DLD1 (cell line): ENCODE data around the gene APPBP2.
"Not testable (repeated sequence)": the region's sequence is repeated elsewhere in the genome, so short reads cannot be mapped to it uniquely, and the experiment has no call there.

Experiments
- in situ Hi-C: cut with HindIII; loops from 2 replicates; pipeline ENCODE4 v1.10.0; 2017; ENCODE audit warnings: low sequenced_read_pairs

The APPBP2 gene

DNA sequence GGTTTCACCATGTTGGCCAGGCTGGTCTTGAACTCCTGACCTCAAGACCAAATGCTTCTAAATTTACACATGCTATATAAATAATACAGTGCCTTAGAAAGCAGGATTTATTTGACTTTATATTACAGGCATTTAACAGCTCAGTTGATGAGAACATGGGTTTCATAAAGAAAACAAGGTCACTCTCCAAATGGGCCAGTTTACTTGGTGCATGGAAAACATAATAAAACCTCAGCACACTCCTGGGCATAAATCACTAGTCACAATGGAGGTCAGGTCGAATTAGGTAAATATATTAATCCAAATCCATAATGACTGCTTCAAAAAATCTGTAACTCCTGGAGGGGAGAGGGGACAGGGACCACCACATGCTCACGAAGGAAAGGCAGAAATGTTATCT, 24.5 kb downstream of the APPBP2 start:
- in situ Hi-C loops = no loop called here

DNA sequence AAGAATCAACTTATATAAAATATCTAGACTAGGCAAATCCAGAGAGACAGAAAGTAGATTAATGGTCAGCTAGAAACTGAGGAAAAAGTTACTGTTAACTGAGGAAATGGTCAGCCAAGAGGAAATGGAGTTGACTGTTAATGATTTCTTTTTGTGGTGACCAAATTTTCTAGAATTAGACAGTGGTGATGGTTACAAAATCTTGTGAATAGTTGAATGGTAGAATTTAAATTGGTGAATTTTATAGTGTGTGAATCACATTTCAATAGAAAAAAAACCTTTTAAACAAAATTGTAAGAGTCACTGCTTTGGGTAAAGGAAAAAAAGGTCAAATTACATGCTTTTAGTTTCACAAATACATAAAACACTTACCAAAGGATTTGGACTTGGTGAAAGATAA, 30.0 kb downstream of the APPBP2 start:
- in situ Hi-C loops = no loop called here

DNA sequence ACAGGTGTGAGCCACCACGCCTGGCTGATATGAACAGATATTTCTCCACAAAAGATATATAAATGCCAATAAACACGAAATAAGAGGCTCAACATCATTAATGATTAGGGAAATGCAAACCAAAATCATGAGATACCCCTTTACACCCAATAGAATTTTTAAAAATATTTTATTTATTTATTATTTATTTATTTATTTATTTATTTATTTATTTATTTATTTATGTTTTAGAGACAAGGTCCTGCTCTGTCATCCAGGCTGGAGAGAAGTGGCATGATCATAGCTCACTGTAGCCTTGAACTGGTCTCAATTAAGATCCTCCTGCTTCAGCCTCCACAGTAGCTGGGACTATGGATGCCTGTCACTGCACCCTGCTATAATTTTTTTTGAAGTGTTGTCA, 30.8 kb downstream of the APPBP2 start:
- in situ Hi-C loops = no loop called here

DNA sequence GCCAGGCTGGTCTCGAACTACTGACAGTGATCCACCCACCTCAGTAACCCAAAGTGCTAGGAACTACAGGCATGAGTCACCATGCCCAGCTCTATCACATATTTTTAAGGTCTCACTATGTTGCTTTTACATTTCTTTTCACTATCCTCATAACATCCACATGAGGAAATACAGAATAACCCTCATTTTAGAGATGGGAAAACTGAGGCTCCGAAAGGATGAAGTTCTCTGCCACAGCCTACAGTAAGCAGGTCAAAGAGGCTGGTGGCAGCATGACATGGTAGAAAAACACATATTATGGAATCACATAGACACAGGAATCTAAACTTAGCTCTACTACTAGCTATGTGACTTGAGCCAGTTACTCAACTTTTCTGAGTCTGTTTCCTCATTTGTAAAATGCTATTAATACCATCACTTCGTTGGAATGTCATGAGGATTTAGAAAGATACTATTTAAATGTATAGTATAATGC, 32.2 kb downstream of the APPBP2 start:
- in situ Hi-C loops = no loop called here

DNA sequence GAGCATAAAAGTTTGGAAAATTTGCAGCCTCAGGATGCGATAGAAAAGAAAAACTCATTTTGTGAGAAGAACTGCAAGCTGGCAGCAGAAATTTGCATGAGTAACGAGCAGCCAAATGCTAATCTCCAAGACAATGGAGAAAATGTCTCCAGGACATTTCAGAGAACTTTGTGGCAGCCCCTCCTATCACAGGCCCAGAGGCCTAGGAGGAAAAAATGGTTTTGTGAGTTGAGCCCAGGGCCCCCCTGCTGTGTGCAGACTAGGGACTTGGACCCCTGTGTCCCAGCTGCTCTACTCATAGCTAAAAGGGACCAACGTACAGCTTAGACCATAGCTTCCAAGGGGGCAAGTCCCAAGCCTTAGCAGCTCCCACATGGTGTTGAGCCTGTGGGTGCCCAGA, 34.3 kb downstream of the APPBP2 start:
- in situ Hi-C loops = no loop called here

GRCh38 chr17:60490594-60490993, 35.4 kb downstream of the APPBP2 start:
- in situ Hi-C loops = not testable (repeated sequence)

- in situ Hi-C loops = no loop called here
Observed at GRCh38 chr17:60481604-60482003, 44.4 kb downstream of the APPBP2 start.

DNA sequence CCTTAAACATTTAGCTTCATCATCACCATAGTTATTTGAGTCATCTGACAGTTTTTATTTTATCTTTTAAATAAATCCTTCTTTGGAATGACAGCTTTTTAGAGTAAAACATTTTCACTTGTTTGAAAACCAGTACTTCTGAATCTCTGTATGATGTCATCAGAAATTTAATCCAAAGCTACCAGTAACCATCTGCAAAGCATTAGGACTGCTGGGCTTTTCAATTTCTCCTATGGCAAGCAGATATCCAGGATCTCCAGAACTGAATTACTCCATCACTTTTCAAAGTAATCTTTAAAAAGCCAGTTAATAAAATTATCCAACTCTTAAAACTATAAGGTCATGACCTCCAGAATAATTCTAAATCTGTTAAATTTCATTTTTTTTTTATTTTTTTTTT, 52.3 kb downstream of the APPBP2 start:
- in situ Hi-C loops = no loop called here

DNA sequence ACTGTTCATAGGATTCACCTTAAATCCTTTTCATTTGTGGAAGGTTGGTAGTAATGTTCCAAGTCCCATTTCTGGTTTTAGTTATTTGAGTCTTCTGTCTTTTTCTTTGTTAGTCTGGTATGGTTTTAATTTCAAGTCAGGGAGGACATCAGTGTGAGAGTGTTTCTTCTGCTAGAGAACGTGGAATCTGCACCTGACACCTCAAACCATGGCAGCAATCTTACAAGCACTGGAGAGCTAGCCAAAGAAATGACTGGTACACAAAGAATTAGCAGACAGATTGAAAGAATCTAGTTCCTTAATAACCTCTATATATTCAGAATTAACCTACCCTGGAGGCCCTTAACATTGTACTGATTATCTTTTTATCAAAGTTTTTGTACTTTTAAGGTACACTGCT, 53.6 kb downstream of the APPBP2 start:
- in situ Hi-C loops = no loop called here

GRCh38 chr17:60471451-60471850, 54.6 kb downstream of the APPBP2 start:
- in situ Hi-C loops = no loop called here

- in situ Hi-C loops = no loop called here
Observed at GRCh38 chr17:60468371-60468770, 57.7 kb downstream of the APPBP2 start.

DNA sequence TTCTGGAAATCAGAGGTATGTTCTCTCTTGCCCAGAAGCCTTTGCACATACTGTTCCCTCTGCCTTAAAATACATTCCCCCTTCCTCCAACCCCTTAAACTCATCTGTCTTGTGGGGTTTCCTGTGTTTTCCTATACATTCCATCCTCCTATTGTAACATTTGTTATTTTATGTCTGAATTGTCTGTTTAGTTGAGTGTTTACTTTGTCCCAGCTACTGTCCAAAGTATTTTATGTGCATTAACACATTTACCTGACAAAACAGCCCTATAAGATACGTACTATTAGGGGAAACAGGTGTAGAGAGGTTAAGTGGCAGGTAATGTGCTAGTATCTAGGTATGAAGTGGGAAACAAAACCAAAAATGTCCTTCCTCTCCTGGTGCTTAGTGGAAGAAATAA, 61.7 kb downstream of the APPBP2 start:
- in situ Hi-C loops = no loop called here

- in situ Hi-C loops = no loop called here
Observed at GRCh38 chr17:60463157-60463835, 62.7 kb downstream of the APPBP2 start.

GRCh38 chr17:60461584-60461983, 64.5 kb downstream of the APPBP2 start:
- in situ Hi-C loops = no loop called here

DNA sequence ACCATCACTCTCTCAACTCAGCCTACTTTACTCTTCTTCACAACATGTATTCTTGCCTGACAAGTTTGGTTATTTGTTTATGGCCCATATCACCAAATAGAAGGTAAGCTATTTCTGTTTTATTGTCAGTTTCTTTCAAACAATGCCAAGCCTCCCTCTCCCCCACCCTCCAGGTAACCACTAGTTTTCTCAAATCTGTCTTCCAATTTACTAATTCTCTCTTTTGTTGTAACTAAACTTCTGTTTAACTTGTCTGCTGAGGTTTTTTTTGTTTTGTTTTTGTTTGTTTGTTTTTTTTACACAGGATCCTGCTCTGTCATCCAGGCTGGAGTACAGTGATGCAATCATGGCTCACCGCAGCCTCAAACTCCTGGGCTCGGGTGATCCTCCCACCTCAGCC, 68.9 kb downstream of the APPBP2 start:
- in situ Hi-C loops = no loop called here

GRCh38 chr17:60455378-60455777, 70.7 kb downstream of the APPBP2 start:
- in situ Hi-C loops = no loop called here

DNA sequence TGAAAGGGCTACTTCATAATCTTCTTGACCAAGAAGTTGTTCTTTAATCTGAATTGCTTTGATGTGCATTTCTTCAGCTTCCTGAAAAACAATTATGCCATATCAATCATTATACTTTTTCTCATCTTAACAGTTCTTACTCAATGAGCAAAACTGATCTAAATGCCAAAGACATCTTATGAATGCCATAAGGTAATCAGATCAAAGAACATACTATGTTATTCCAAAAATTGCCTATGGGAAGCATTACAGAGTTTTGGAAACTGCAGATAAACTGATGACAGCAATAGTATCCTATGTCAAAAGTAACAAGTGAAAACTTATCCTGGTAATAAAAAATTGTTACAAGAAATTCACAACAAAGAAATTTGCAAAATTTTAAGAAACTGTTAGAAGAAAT, 74.1 kb downstream of the APPBP2 start:
- in situ Hi-C loops = no loop called here

DNA sequence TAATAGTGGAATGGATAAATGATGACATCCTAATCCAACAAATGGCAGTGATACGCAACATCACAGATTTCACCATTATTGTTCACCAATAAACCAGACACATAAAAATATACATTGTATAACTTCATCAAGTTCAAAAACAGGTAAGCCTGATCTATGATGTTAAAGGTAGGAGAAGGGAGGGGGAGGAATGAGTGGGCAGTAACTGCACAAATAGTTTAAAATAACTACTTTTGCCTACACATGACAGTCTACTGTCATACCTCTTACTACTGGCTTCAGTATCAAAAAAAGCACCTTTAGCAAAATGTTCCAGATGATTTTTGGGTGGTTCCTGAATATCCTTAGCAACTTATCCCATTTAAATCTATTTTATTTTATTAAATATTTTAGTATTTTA, 75.0 kb downstream of the APPBP2 start:
- in situ Hi-C loops = no loop called here

- in situ Hi-C loops = no loop called here
Observed at GRCh38 chr17:60447375-60447774, 78.7 kb downstream of the APPBP2 start.

DNA sequence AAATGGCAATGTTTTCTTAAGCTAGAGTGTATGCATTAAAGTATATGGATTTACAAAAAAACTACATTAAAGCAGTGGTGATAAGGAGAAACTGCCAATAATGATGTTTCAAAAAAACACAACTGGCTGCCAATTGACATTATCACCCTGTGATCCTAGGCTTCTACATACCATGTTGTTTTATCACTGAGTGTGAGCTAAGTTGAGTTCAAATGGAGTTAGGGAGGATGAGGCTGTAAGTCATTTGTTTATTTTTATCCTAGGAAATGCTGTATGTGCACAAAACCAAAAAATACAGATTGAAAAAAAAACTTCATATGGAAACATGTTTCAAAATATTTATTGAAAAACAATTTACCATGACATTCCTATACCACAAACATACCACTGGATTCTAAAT, 80.9 kb downstream of the APPBP2 start:
- in situ Hi-C loops = no loop called here

GRCh38 chr17:60443713-60444112, 82.3 kb downstream of the APPBP2 start:
- in situ Hi-C loops = no loop called here

- in situ Hi-C loops = no loop called here
Observed at GRCh38 chr17:60442271-60443173, 83.5 kb downstream of the APPBP2 start.
